Prostate gland (tissue), 2 donors: Measurements from ENCODE around the gene ZNF385A.

Source experiments
- CTCF ChIP-seq, 4 experiments: fragments of 200-600 bp in 2 of 4; fragments of 450-650 bp in 2 of 4; sonication (generic) in 2 of 4; IDR thresholded peaks; 1 replicate in 3 of 4; 2 replicates in 1 of 4; pipeline ENCODE4 v1.5.1; 2016 to 2019; ENCODE audit warnings: antibody characterized with exemption in 4 of 4, mild to moderate bottlenecking in 2 of 4, moderate library complexity in 2 of 4
- POLR2A ChIP-seq: fragments of 450-650 bp; IDR thresholded peaks from one replicate; pipeline ENCODE4 v1.6.1; 2016; ENCODE audit warnings: antibody characterized with exemption, mild to moderate bottlenecking

GRCh38 chr12:54337854-54338650, 46.5 kb downstream of the ZNF385A start:
- TF ChIP-seq POLR2A (no peak), CTCF (IDR thresholded peaks at IDR 0.05) (no peak)
